HepG2 (cell line): ENCODE measurements around the gene TGM1. TPM values are rescaled to one million over a fixed set of nuclear protein-coding genes. Genes with fewer than 3 reads are reported as not detected.

Source experiments
- CC2D1A ChIP-seq: sonication (generic); formaldehyde crosslinking; IDR thresholded peaks from 2 replicates; pipeline ENCODE4 v1.8.1; 2023; ENCODE audit warnings: mild to moderate bottlenecking, missing genetic modification reagents
- ETV5 ChIP-seq: IDR thresholded peaks from 2 replicates; pipeline ENCODE4 v1.6.1; 2018; ENCODE audit warnings: missing biosample characterization, missing genetic modification reagents, inconsistent platforms, borderline replicate concordance
- FOSL2 ChIP-seq: sonication (generic); formaldehyde crosslinking; IDR thresholded peaks from 2 replicates; pipeline ENCODE4 v1.4.0; 2020; ENCODE audit warnings: missing genetic modification reagents
- GLI4 ChIP-seq: sonication (generic); formaldehyde crosslinking; IDR thresholded peaks from 2 replicates; pipeline ENCODE4 v1.5.1; 2020; ENCODE audit warnings: missing genetic modification reagents, mild to moderate bottlenecking, moderate library complexity, borderline replicate concordance
- HNRNPL ChIP-seq: fragments of 200-400 bp; formaldehyde crosslinking; IDR thresholded peaks from 2 replicates; pipeline ENCODE4 v1.6.1; 2017; ENCODE audit warnings: mild to moderate bottlenecking, low read depth, low read length
- NAIF1 ChIP-seq: sonication (generic); formaldehyde crosslinking; IDR thresholded peaks from 2 replicates; pipeline ENCODE4 v1.5.0; 2020; ENCODE audit warnings: mild to moderate bottlenecking, missing genetic modification reagents, borderline replicate concordance
- NFIB ChIP-seq: sonication (generic); formaldehyde crosslinking; IDR thresholded peaks from 2 replicates; pipeline ENCODE4 v1.9.0; 2021; ENCODE audit warnings: missing genetic modification reagents, mild to moderate bottlenecking, borderline replicate concordance
- POGZ ChIP-seq: sonication (generic); formaldehyde crosslinking; IDR thresholded peaks from 2 replicates; pipeline ENCODE4 v1.4.0; 2020; ENCODE audit warnings: mild to moderate bottlenecking, missing genetic modification reagents
- TFDP2 ChIP-seq: sonication (generic); formaldehyde crosslinking; IDR thresholded peaks from 2 replicates; pipeline ENCODE4 v1.4.0; 2020; ENCODE audit warnings: missing genetic modification reagents
- ZBTB38 ChIP-seq: sonication (generic); formaldehyde crosslinking; IDR thresholded peaks from 2 replicates; pipeline ENCODE4 v1.5.1; 2020; ENCODE audit warnings: mild to moderate bottlenecking, missing genetic modification reagents
- ZNF263 ChIP-seq: sonication (generic); formaldehyde crosslinking; IDR thresholded peaks from 2 replicates; pipeline ENCODE4 v1.4.0; 2020; ENCODE audit warnings: missing genetic modification reagents
- ZNF326 ChIP-seq: sonication (generic); formaldehyde crosslinking; IDR thresholded peaks from 2 replicates; pipeline ENCODE4 v1.4.0; 2020; ENCODE audit warnings: missing genetic modification reagents, borderline replicate concordance
- ZNF468 ChIP-seq: sonication (generic); formaldehyde crosslinking; IDR thresholded peaks from 2 replicates; pipeline ENCODE4 v1.8.0; 2022; ENCODE audit warnings: mild to moderate bottlenecking, moderate library complexity, missing genetic modification reagents
- ZNF567 ChIP-seq: sonication (generic); formaldehyde crosslinking; IDR thresholded peaks from 2 replicates; pipeline ENCODE4 v1.8.1; 2023; ENCODE audit warnings: mild to moderate bottlenecking, missing genetic modification reagents, borderline replicate concordance
- ZNF850 ChIP-seq: sonication (generic); formaldehyde crosslinking; conservative IDR thresholded peaks from 2 replicates; pipeline ENCODE4 v1.9.0; 2021; ENCODE audit warnings: mild to moderate bottlenecking, missing genetic modification reagents
- polyA plus RNA-seq, 8 experiments: library from polyadenylated mRNA; depleted of rRNA in 3 of 8; stranded (reverse) in 7 of 8; unstranded in 1 of 8; fragments of >200 nt; fragmentation: Illumina TruSeq in 4 of 8; extraction: Trizol in 4 of 8; gene quantifications; 2 replicates each; pipeline versions ENCODE4 v1.2.1 to v1.2.3, GENCODE V29; 2011 to 2016; ENCODE audit warnings: low read depth in 4 of 8, missing spikeins in 1 of 8, mixed read lengths in 1 of 8; ENCODE audit not compliant: insufficient read depth in 1 of 8
- total RNA-seq, 5 experiments: library from RNA; depleted of rRNA; stranded (reverse); fragments of >200 nt; fragmentation: Illumina TruSeq; extraction: Trizol; gene quantifications; 2 replicates each; pipeline ENCODE4 v1.2.3, GENCODE V29; 2016; ENCODE audit warnings: low read depth in 1 of 5
- TF ChIP-seq, protein P1 (sequence below): sonication (generic); formaldehyde crosslinking; conservative IDR thresholded peaks from 2 replicates; pipeline ENCODE4 v1.4.0; 2020; ENCODE audit warnings: missing genetic modification reagents
- TF ChIP-seq, protein P2 (sequence below): sonication (generic); formaldehyde crosslinking; IDR thresholded peaks from 2 replicates; pipeline ENCODE4 v1.5.0; 2020; ENCODE audit warnings: missing genetic modification reagents
- TF ChIP-seq, protein P3 (sequence below): sonication (generic); formaldehyde crosslinking; IDR thresholded peaks from 2 replicates; pipeline ENCODE4 v1.4.0; 2020; ENCODE audit warnings: mild to moderate bottlenecking, missing genetic modification reagents

The TGM1 gene
- total and polyA plus RNA-seq, 2 of the 13 experiments (the other 11 are each of a cell fraction or from before 2014, with no cell fraction given): 3.2 to 10.6 TPM

GRCh38 chr14:24271134-24271833 lies 8.3 kb upstream of the TGM1 start, which contains the start of gene RABGGTA (continued):
- TF ChIP-seq GLI4 (CRISPR knock-in tag) (peak; percentile 97), ZNF468 (CRISPR knock-in tag) (peak; percentile 97; the same call in 1 of the 2 replicates), ETV5 (CRISPR knock-in tag) (peak; percentile 94), HNRNPL (0 out of 2 replicates have a peak, but pooled peaks have one; percentile 73), ZNF263 (CRISPR knock-in tag) (peak; percentile 91), ZNF567 (CRISPR knock-in tag) (peak; percentile 99), ZNF850 (CRISPR knock-in tag) (no peak), ZNF326 (CRISPR knock-in tag) (no peak; the same call in 1 of the 2 replicates), ZBTB38 (CRISPR knock-in tag) (peak; percentile 99), FOSL2 (peak; percentile 81), NAIF1 (CRISPR knock-in tag) (peak; percentile 90), POGZ (CRISPR knock-in tag) (peak; percentile 100), NFIB (CRISPR knock-in tag) (no peak), CC2D1A (CRISPR knock-in tag) (peak; percentile 5; the same call in 1 of the 2 replicates), TFDP2 (CRISPR knock-in tag) (peak; percentile 97)
- TF ChIP-seq, protein P1, sequence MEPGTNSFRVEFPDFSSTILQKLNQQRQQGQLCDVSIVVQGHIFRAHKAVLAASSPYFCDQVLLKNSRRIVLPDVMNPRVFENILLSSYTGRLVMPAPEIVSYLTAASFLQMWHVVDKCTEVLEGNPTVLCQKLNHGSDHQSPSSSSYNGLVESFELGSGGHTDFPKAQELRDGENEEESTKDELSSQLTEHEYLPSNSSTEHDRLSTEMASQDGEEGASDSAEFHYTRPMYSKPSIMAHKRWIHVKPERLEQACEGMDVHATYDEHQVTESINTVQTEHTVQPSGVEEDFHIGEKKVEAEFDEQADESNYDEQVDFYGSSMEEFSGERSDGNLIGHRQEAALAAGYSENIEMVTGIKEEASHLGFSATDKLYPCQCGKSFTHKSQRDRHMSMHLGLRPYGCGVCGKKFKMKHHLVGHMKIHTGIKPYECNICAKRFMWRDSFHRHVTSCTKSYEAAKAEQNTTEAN: peak; percentile 98
- TF ChIP-seq, protein P2, sequence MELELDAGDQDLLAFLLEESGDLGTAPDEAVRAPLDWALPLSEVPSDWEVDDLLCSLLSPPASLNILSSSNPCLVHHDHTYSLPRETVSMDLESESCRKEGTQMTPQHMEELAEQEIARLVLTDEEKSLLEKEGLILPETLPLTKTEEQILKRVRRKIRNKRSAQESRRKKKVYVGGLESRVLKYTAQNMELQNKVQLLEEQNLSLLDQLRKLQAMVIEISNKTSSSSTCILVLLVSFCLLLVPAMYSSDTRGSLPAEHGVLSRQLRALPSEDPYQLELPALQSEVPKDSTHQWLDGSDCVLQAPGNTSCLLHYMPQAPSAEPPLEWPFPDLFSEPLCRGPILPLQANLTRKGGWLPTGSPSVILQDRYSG (CRISPR knock-in tag): peak; percentile 99
- TF ChIP-seq, protein P3, sequence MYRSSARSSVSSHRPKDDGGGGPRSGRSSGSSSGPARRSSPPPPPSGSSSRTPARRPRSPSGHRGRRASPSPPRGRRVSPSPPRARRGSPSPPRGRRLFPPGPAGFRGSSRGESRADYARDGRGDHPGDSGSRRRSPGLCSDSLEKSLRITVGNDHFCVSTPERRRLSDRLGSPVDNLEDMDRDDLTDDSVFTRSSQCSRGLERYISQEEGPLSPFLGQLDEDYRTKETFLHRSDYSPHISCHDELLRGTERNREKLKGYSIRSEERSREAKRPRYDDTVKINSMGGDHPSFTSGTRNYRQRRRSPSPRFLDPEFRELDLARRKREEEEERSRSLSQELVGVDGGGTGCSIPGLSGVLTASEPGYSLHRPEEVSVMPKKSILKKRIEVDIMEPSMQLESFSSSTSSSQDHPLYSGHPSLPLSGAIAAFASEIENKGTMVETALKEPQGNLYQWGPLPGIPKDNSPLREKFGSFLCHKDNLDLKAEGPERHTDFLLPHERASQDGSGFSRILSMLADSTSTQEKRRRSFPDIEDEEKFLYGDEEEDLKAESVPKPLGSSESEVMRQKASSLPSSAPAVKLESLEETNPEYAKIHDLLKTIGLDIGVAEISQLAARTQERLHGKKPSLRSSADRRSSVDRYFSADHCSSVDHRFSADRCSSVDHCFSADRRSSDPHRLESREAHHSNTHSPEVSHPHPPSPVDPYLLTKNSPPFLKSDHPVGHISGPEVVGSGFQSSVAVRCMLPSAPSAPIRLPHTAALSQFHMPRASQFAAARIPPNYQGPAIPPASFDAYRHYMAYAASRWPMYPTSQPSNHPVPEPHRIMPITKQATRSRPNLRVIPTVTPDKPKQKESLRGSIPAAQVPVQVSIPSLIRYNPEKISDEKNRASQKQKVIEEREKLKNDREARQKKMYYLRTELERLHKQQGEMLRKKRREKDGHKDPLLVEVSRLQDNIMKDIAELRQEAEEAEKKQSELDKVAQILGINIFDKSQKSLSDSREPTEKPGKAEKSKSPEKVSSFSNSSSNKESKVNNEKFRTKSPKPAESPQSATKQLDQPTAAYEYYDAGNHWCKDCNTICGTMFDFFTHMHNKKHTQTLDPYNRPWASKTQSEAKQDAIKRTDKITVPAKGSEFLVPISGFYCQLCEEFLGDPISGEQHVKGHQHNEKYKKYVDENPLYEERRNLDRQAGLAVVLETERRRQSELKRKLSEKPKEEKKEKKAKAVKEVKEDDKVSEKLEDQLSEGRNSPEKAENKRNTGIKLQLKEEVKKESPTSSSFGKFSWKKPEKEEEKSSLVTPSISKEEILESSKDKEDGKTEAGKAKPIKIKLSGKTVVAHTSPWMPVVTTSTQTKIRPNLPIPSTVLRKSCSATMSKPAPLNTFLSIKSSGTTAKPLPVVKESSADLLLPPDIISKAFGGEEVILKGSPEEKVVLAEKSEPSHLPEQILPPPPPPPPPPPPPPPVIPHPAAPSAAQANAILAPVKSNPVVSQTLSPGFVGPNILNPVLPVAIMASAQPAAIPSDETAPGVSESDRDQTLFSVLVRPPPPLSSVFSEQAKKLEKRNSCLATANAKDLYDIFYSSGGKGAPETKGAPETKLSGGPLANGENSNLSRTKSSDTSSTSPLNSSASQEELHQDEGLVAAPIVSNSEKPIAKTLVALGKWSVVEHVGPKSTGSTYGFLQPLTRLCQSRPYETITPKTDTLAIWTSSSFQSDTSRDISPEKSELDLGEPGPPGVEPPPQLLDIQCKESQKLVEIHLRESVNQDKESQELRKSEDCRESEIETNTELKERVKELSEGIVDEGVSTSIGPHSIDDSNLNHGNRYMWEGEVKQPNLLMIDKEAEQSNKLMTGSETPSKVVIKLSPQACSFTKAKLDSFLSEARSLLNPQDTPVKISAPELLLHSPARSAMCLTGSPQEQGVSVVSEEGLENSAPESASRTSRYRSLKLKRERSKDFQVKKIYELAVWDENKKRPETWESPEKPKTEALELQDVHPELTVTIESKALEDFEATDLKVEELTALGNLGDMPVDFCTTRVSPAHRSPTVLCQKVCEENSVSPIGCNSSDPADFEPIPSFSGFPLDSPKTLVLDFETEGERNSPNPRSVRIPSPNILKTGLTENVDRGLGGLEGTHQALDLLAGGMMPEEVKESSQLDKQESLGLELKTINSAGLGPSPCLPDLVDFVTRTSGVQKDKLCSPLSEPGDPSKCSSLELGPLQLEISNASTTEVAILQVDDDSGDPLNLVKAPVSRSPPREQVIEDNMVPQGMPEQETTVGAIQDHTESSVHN (CRISPR knock-in tag): peak; percentile 98
